GM12892 (cell line): ENCODE results near the gene TOGARAM2.

ENCODE experiments used
- POLR2A ChIP-seq: IDR thresholded peaks from 2 replicates; pipeline ENCODE4 v1.6.1; 2011; ENCODE audit warnings: low read depth, low read length, control low read depth
- TAF1 ChIP-seq: IDR thresholded peaks from 2 replicates; pipeline ENCODE4 v1.6.1; 2011; ENCODE audit warnings: low read depth, mild to moderate bottlenecking, control low read depth, low read length, borderline replicate concordance

GRCh38 chr2:28986429-28986828 is 5.3 kb downstream of the TOGARAM2 start:
- TF ChIP-seq TAF1 (no peak), POLR2A (no peak)
